Effector memory CD4-positive, alpha-beta T cell (primary cell): Measurements from ENCODE around the gene ME2.
"Not testable (repeated sequence)": the region's sequence is repeated elsewhere in the genome, so short reads cannot be mapped to it uniquely, and the experiment has no call there.

ENCODE experiments used
- DNase-seq, 3 donors: peaks; one replicate each; pipeline ENCODE4 v3.0.0-alpha.2; 2020
- H3K27ac ChIP-seq: 2 replicates; pipeline ENCODE4 v1.7.0; 2013; ENCODE audit warnings: mild to moderate bottlenecking, low read length, moderate library complexity; ENCODE audit not compliant: insufficient read depth, poor library complexity, severe bottlenecking
- H3K27me3 ChIP-seq: replicated peaks from 2 replicates; pipeline ENCODE4 v1.7.0; 2013; ENCODE audit warnings: mild to moderate bottlenecking, low read length; ENCODE audit not compliant: insufficient read depth, control insufficient read depth, poor library complexity, severe bottlenecking
- H3K36me3 ChIP-seq: 2 replicates; pipeline ENCODE4 v1.7.0; 2013; ENCODE audit warnings: mild to moderate bottlenecking, low read length, moderate library complexity; ENCODE audit not compliant: control insufficient read depth, insufficient read depth
- H3K4me1 ChIP-seq: 2 replicates; pipeline ENCODE4 v1.7.0; 2013; ENCODE audit warnings: low read length, mild to moderate bottlenecking; ENCODE audit not compliant: control insufficient read depth, insufficient read depth, poor library complexity, severe bottlenecking
- H3K4me3 ChIP-seq: 2 replicates; pipeline ENCODE4 v1.7.0; 2013; ENCODE audit warnings: low read length, low read depth, mild to moderate bottlenecking; ENCODE audit not compliant: insufficient read depth, poor library complexity, severe bottlenecking
- H3K9me3 ChIP-seq: 2 replicates; pipeline ENCODE4 v1.7.0; 2013; ENCODE audit warnings: mild to moderate bottlenecking, low read length, moderate library complexity; ENCODE audit not compliant: control insufficient read depth

ME2 gene

GRCh38 chr18:50937183-50937582 lies 58.3 kb downstream of the ME2 start:
- peaks cover 13% of the 10 kb centered on the region for H3K36me3 ChIP-seq

GRCh38 chr18:50938912-50939311 lies 60.0 kb downstream of the ME2 start:
- Histone ChIP-seq H3K27me3 (no peaks in the 10 kb centered on the region), H3K36me3 (peaks cover 12% of the 10 kb centered on the region), H3K9me3 (no peaks in the 10 kb centered on the region), H3K27ac (no peak overlapping the region), H3K4me1 (no peaks in the 10 kb centered on the region), H3K4me3 (no peak overlapping the region)
- DNase-seq = no peak

More at GRCh38 chr18:50937183-50937582, 58.3 kb downstream of the ME2 start:
- H3K9me3 ChIP-seq = no peaks in the 10 kb centered on the region
- no peaks in the 10 kb centered on the region for H3K4me1 ChIP-seq
- H3K4me3 ChIP-seq = no peak overlapping the region
- H3K27me3 ChIP-seq = no peaks in the 10 kb centered on the region
- H3K27ac ChIP-seq = no peak overlapping the region
- DNase-seq = no peak

GRCh38 chr18:50944245-50944932 lies 65.5 kb downstream of the ME2 start:
- H3K4me3 ChIP-seq = no peak overlapping the region

GRCh38 chr18:50945918-50946317 lies 67.0 kb downstream of the ME2 start:
- peaks cover 12% of the 10 kb centered on the region for H3K36me3 ChIP-seq

More at GRCh38 chr18:50944245-50944932, 65.5 kb downstream of the ME2 start:
- no peak for DNase-seq
- Histone ChIP-seq H3K9me3 (no peaks in the 10 kb centered on the region), H3K27ac (no peak overlapping the region), H3K27me3 (no peaks in the 10 kb centered on the region), H3K4me1 (no peaks in the 10 kb centered on the region), H3K36me3 (peaks cover 16% of the 10 kb centered on the region)

GRCh38 chr18:50947899-50948298 lies 69.0 kb downstream of the ME2 start:
- no peaks in the 10 kb centered on the region for H3K4me1 ChIP-seq
- DNase-seq = no peak

More at GRCh38 chr18:50945918-50946317, 67.0 kb downstream of the ME2 start:
- H3K4me3 ChIP-seq, H3K9me3 ChIP-seq, DNase-seq, H3K27me3 ChIP-seq, H3K27ac ChIP-seq, H3K4me1 ChIP-seq: not testable (repeated sequence)

GRCh38 chr18:50949185-50949584 lies 70.3 kb downstream of the ME2 start:
- peaks cover 8% of the 10 kb centered on the region for H3K36me3 ChIP-seq
- no peak overlapping the region for H3K27ac ChIP-seq
- H3K9me3 ChIP-seq = no peaks in the 10 kb centered on the region
- no peak for DNase-seq
- no peak overlapping the region for H3K4me3 ChIP-seq
- no peaks in the 10 kb centered on the region for H3K27me3 ChIP-seq
- no peaks in the 10 kb centered on the region for H3K4me1 ChIP-seq

More at GRCh38 chr18:50947899-50948298, 69.0 kb downstream of the ME2 start:
- Histone ChIP-seq H3K27me3 (no peaks in the 10 kb centered on the region), H3K4me3 (no peak overlapping the region), H3K36me3 (peaks cover 12% of the 10 kb centered on the region), H3K9me3 (no peaks in the 10 kb centered on the region), H3K27ac (no peak overlapping the region)

GRCh38 chr18:50950626-50951025 lies 71.7 kb downstream of the ME2 start:
- Histone ChIP-seq H3K27ac (no peak overlapping the region), H3K27me3 (no peaks in the 10 kb centered on the region), H3K4me1 (no peaks in the 10 kb centered on the region), H3K9me3 (no peaks in the 10 kb centered on the region), H3K4me3 (no peak overlapping the region), H3K36me3 (peaks cover 4% of the 10 kb centered on the region)
- no peak for DNase-seq

- no peaks in the 10 kb centered on the region for H3K9me3 ChIP-seq
- no peak overlapping the region for H3K27ac ChIP-seq
- H3K4me1 ChIP-seq = no peaks in the 10 kb centered on the region
- H3K4me3 ChIP-seq = no peak overlapping the region
- no peaks in the 10 kb centered on the region for H3K36me3 ChIP-seq
- DNase-seq = no peak
- no peaks in the 10 kb centered on the region for H3K27me3 ChIP-seq
Observed at GRCh38 chr18:50953822-50954221, 74.9 kb downstream of the ME2 start.

GRCh38 chr18:50955253-50955652 lies 76.3 kb downstream of the ME2 start:
- no peaks in the 10 kb centered on the region for H3K9me3 ChIP-seq
- H3K27me3 ChIP-seq = no peaks in the 10 kb centered on the region
- H3K27ac ChIP-seq = no peak overlapping the region
- no peak for DNase-seq
- H3K36me3 ChIP-seq = no peaks in the 10 kb centered on the region
- H3K4me1 ChIP-seq = no peaks in the 10 kb centered on the region
- no peak overlapping the region for H3K4me3 ChIP-seq

- Histone ChIP-seq H3K27ac (no peak overlapping the region), H3K4me1 (no peaks in the 10 kb centered on the region), H3K4me3 (no peak overlapping the region), H3K9me3 (no peaks in the 10 kb centered on the region), H3K36me3 (no peaks in the 10 kb centered on the region), H3K27me3 (no peaks in the 10 kb centered on the region)
- no peak for DNase-seq
Observed at GRCh38 chr18:50956116-50956515, 77.2 kb downstream of the ME2 start.
